ENCODE data around the gene HJURP. TPM values are rescaled to one million over a fixed set of nuclear protein-coding genes. Genes with fewer than 3 reads are reported as not detected.

Gene HJURP
- total and polyA plus RNA-seq, 2 donors (not counting 3 experiments of a cell fraction or from before 2014, with no cell fraction given), result 34.4 to 60.9 TPM

DNA sequence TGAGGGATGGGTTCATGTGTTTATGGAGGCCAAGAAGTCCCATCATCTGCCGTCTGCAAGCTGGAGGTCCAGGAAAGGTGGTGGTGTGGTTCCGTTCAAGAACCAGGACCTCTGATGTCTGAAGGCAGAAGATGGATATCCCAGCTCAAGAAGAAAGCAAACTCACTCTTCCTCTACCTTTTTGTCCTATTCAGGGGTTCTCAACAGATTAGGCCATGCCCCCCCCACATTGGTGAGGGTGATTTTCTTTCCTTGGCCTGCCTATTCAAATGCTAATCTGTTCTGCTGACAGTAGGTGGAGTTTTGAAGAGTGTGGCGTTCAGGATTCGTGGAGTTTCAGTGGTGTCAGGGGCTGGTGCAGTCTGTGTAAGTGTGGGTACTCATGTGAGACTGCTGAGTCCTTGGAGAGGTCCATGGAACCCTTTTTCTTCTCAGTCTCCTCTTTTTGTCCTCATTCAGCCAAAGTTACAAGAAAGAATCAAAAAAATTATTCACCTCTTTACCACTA lies 8.0 kb upstream of the HJURP start:
- dilution Hi-C loops (cut with MboI; ENCODE audit: extremely low pct_ligation_motif_present, low sequenced_read_pairs), result no loop called here
- Histone ChIP-seq H3K9me3 (replicated peaks; ENCODE audit: control insufficient read depth, insufficient read depth, low read length) (no peaks in the 10 kb centered on the region), H3K4me2 (ENCODE audit: insufficient read depth, low read length) (no peak overlapping the region), H3K9me1 (replicated peaks; ENCODE audit: control insufficient read depth, extremely low read depth, insufficient read depth, low read length) (no peaks in the 10 kb centered on the region), H3K27ac (ENCODE audit: insufficient read depth, low read depth, low read length) (no peak overlapping the region), H4K20me1 (replicated peaks; ENCODE audit: control insufficient read depth, extremely low read depth, insufficient read depth, low read length) (no peaks in the 10 kb centered on the region), H2AFZ (ENCODE audit: low read depth, low read length) (no peak overlapping the region), H3K79me2 (ENCODE audit: control insufficient read depth, insufficient read depth, low read length) (no peaks in the 10 kb centered on the region), H3K36me3 (ENCODE audit: control insufficient read depth in 2 of 2, extremely low read depth in 1 of 2, insufficient read depth in 2 of 2, low read length in 2 of 2) (no peaks in the 10 kb centered on the region), H3K4me3 (replicated peaks in 1 of 3; ENCODE audit: insufficient read depth in 1 of 3, low read depth in 1 of 3, low read length in 3 of 3) (no peak overlapping the region), H3K9ac (replicated peaks; ENCODE audit: extremely low read depth, insufficient read depth, low read length) (no peak overlapping the region), H3K4me1 (ENCODE audit: control insufficient read depth, extremely low read depth, insufficient read depth, low read length) (no peaks in the 10 kb centered on the region), H3K27me3 (ENCODE audit: control insufficient read depth in 2 of 2, insufficient read depth in 2 of 2, low read length in 2 of 2) (no peaks in the 10 kb centered on the region)
- DNase-seq (ENCODE audit: low read depth, low spot score) (no peak), FAIRE-seq (no peak)
- BruUV-seq (replicated peaks), result no TSS peak
- CTCF ChIA-PET, result no interaction called here
- TF ChIP-seq POLR2A (IDR thresholded peaks at IDR 0.05; ENCODE audit: low read depth, low read length), result no peak
- TF ChIP-seq, protein P1, sequence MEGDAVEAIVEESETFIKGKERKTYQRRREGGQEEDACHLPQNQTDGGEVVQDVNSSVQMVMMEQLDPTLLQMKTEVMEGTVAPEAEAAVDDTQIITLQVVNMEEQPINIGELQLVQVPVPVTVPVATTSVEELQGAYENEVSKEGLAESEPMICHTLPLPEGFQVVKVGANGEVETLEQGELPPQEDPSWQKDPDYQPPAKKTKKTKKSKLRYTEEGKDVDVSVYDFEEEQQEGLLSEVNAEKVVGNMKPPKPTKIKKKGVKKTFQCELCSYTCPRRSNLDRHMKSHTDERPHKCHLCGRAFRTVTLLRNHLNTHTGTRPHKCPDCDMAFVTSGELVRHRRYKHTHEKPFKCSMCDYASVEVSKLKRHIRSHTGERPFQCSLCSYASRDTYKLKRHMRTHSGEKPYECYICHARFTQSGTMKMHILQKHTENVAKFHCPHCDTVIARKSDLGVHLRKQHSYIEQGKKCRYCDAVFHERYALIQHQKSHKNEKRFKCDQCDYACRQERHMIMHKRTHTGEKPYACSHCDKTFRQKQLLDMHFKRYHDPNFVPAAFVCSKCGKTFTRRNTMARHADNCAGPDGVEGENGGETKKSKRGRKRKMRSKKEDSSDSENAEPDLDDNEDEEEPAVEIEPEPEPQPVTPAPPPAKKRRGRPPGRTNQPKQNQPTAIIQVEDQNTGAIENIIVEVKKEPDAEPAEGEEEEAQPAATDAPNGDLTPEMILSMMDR (IDR thresholded peaks at IDR 0.05; ENCODE audit: extremely low read depth in 1 of 2, insufficient read depth in 1 of 2, low read depth in 1 of 2, low read length in 2 of 2), result no peak
- TF ChIP-seq, protein P2, sequence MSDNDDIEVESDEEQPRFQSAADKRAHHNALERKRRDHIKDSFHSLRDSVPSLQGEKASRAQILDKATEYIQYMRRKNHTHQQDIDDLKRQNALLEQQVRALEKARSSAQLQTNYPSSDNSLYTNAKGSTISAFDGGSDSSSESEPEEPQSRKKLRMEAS (IDR thresholded peaks at IDR 0.05; ENCODE audit: insufficient read depth, insufficient read length), result no peak
- no peak for TF ChIP-seq POLR2AphosphoS5 (IDR thresholded peaks at IDR 0.05; ENCODE audit: insufficient read depth, low read depth, low read length)
- no peak for TF ChIP-seq EZH2 (IDR thresholded peaks at IDR 0.05; ENCODE audit: borderline replicate concordance, low read depth, low read length, severe bottlenecking)
- no peak for TF ChIP-seq FOS (IDR thresholded peaks at IDR 0.05; ENCODE audit: borderline replicate concordance, insufficient read depth, low read length)
- no peak for TF ChIP-seq MYC (IDR thresholded peaks at IDR 0.05; ENCODE audit: low read depth, low read length)
- TF ChIP-seq GATA2 (IDR thresholded peaks at IDR 0.05; ENCODE audit: insufficient read depth, insufficient read length, low read depth, low read length), result no peak
- TF ChIP-seq JUN (IDR thresholded peaks at IDR 0.05; ENCODE audit: borderline replicate concordance, insufficient read depth, insufficient read length, low read depth), result no peak
- intact Hi-C loops (cut with micrococcal nuclease), result no loop called here
- POLR2A ChIA-PET, result no interaction called here
